Amniotic stem cell (primary cell): ENCODE results near the gene MMAB.
"Not testable (repeated sequence)": the region's sequence is repeated elsewhere in the genome, so short reads cannot be mapped to it uniquely, and the experiment has no call there.

Experiments
- DNase-seq: peaks from one replicate; lab custom pipeline; 2025; lab: John Stamatoyannopoulos, UW

The MMAB gene

GRCh38 chr12:109602132-109602531, 28.8 kb upstream of the MMAB start:
- DNase-seq = not testable (repeated sequence)

GRCh38 chr12:109601557-109601956, 28.3 kb upstream of the MMAB start:
- DNase-seq = no peak

GRCh38 chr12:109600995-109601394, 27.7 kb upstream of the MMAB start:
- DNase-seq = no peak

GRCh38 chr12:109600481-109600880, 27.2 kb upstream of the MMAB start:
- no peak for DNase-seq

GRCh38 chr12:109599087-109599486, 25.8 kb upstream of the MMAB start:
- no peak for DNase-seq

GRCh38 chr12:109598428-109598854, 25.1 kb upstream of the MMAB start:
- no peak for DNase-seq

GRCh38 chr12:109597795-109598427, 24.6 kb upstream of the MMAB start:
- peak; percentile 52 for DNase-seq

GRCh38 chr12:109597414-109597794, 24.1 kb upstream of the MMAB start:
- no peak for DNase-seq

GRCh38 chr12:109596418-109597244, 23.3 kb upstream of the MMAB start:
- DNase-seq = no peak

- no peak for DNase-seq
Observed at GRCh38 chr12:109595321-109595902, 22.1 kb upstream of the MMAB start.

- DNase-seq = no peak
Observed at GRCh38 chr12:109594556-109595317, 21.4 kb upstream of the MMAB start.

GRCh38 chr12:109592905-109593272, 19.6 kb upstream of the MMAB start:
- DNase-seq = no peak

- no peak for DNase-seq
Observed at GRCh38 chr12:109592195-109592904, 19.0 kb upstream of the MMAB start.

- no peak for DNase-seq
Observed at GRCh38 chr12:109591041-109591440, 17.7 kb upstream of the MMAB start.

GRCh38 chr12:109590566-109590965, 17.3 kb upstream of the MMAB start:
- DNase-seq = no peak

- DNase-seq = no peak
Observed at GRCh38 chr12:109589691-109590245, 16.5 kb upstream of the MMAB start.

- no peak for DNase-seq
Observed at GRCh38 chr12:109589240-109589590, 15.9 kb upstream of the MMAB start.

GRCh38 chr12:109588461-109589239, 15.3 kb upstream of the MMAB start:
- no peak for DNase-seq

- DNase-seq = no peak
Observed at GRCh38 chr12:109587921-109588320, 14.6 kb upstream of the MMAB start.

- DNase-seq = no peak
Observed at GRCh38 chr12:109586385-109587296, 13.3 kb upstream of the MMAB start.
